Measurements from ENCODE around the gene FASTK.
A peak's percentile ranks its signal among the peaks of the same experiment; 100 is the strongest.

FASTK gene, protein sequence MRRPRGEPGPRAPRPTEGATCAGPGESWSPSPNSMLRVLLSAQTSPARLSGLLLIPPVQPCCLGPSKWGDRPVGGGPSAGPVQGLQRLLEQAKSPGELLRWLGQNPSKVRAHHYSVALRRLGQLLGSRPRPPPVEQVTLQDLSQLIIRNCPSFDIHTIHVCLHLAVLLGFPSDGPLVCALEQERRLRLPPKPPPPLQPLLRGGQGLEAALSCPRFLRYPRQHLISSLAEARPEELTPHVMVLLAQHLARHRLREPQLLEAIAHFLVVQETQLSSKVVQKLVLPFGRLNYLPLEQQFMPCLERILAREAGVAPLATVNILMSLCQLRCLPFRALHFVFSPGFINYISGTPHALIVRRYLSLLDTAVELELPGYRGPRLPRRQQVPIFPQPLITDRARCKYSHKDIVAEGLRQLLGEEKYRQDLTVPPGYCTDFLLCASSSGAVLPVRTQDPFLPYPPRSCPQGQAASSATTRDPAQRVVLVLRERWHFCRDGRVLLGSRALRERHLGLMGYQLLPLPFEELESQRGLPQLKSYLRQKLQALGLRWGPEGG

DNA sequence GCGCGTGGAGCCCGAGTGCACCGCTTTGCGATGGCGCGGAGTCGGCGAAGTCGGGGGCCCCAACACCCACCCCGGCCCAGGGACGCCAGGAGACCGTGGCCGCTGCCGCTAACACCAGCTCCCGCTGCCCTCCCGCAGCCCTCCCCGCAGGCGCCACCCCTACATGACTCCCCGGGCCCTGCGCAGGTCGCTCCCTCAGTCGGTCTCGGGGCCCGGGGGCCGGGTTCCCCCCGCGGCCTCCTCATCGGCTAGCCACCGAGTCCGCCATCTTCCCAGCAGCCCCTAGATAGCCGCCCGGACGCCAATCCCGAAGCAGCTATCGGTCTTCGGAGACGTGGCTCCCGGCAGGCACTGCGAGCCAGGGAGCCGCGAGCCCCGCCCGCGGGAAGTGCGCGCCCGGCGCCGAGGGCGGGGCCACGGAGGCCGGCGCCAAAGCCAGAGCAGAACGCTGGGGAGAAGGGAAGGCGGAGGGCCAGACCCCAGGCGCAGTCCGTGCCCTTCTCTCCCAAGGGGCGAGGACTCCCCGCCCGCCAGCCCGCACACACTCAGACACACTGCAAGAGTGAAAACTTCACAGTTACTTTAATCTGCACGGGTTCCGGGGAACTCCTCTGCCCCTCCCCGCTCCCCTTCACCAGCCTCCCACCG is at the start of gene FASTK:
FASTK (minus strand) TSS at position 288 of the 648 bp plus-strand sequence; CDS start at position 245, 43 bp downstream.
- Mint-ChIP-seq H3K36me3 (ENCODE audit: low read depth) (peaks cover 50% of the 10 kb centered on the region), H3K4me3 (peak within 1 kb of the TSS; percentile 95), H3K4me1 (ENCODE audit: low read depth) (peaks cover 47% of the 10 kb centered on the region), H3K9me3 (no peaks in the 10 kb centered on the region), H3K27me3 (peaks cover 7% of the 10 kb centered on the region), H3K27ac (peak within 1 kb of the TSS; percentile 95)
- DNase-seq, result peak; percentile 90

DNA sequence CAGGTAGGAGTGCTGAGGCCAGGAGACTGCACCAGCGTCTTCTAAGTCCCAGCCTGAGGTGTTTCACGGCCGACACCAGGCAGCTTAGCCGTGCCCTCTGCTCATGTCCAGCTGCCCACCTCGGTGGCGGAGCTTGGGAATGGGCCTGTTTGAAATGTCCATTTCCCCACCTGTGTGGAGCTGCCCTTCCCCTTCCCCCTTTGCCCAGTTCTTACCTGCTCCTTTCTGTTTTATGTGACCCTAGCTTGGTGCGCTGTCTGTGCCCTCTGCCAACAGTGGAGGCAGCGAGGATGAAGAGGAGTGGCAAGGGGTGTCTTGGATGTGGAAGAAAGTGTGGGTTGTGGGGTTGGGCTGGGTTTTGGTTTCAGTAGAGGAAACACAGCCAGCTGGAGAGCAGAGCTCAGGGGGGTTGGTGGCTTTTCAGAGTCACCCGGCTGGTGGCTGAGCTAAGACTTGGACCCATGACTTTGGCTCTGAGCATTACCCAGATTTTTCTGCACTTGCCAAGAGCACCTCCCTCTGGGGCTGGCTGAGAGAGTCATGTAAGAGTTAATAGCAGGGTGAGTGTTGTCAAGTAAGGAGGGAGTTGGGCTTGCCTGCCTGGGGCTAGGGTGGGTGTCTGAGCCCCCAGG is 49.5 kb upstream of the FASTK start:
- no peaks in the 10 kb centered on the region for H3K9me3 Mint-ChIP-seq
- no peak overlapping the region for H3K27ac Mint-ChIP-seq
- no peaks in the 10 kb centered on the region for H3K4me1 Mint-ChIP-seq (ENCODE audit: low read depth)
- no peak overlapping the region for H3K4me3 Mint-ChIP-seq
- H3K36me3 Mint-ChIP-seq (ENCODE audit: low read depth), result peaks cover 59% of the 10 kb centered on the region
- no peak for DNase-seq
- H3K27me3 Mint-ChIP-seq, result no peaks in the 10 kb centered on the region

DNA sequence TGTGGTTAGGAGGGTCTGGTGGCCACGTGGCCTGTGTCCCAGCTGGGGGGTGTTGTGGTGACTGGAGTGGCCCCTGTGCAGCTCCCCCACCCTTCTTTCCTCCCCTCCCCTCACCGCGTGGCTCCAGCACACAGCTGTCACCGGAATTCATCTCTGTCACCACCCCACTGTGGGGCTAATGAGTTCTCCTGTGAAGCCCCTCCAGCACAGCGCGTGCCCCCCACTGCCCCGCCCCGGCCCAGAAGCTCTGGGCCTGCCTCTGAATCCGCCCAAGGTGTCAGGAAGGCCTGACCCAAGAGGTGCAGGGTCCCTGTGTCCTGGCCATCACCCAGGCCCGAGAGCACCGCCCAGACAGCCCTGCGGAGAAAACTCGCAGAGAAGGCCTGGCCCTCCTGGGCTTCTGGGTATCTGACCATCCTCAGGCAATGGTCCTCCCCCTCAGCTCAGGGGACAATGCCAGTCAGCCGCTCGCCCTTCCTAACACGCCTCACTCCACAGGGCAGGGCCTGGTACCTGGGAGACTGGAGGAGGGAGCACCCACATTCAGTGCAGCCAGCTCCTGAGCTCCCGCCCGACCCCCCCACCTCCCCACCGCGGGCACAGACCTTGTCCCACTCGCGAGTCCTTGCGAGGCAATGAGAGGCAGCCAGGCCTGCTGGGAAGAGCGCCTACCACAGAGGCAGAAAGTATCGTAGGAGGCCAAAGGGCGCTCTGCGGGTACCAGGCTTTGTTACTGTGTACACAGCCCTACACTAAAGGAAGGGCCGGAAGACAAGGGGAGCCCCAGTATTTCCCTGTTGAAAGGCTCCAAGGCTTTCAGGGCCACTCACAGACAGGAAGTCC is 48.7 kb upstream of the FASTK start:
- Mint-ChIP-seq H3K36me3 (ENCODE audit: low read depth) (peaks cover 64% of the 10 kb centered on the region), H3K27me3 (no peaks in the 10 kb centered on the region), H3K4me1 (ENCODE audit: low read depth) (no peaks in the 10 kb centered on the region), H3K9me3 (no peaks in the 10 kb centered on the region), H3K27ac (no peak overlapping the region), H3K4me3 (no peak overlapping the region)
- DNase-seq, result no peak

DNA sequence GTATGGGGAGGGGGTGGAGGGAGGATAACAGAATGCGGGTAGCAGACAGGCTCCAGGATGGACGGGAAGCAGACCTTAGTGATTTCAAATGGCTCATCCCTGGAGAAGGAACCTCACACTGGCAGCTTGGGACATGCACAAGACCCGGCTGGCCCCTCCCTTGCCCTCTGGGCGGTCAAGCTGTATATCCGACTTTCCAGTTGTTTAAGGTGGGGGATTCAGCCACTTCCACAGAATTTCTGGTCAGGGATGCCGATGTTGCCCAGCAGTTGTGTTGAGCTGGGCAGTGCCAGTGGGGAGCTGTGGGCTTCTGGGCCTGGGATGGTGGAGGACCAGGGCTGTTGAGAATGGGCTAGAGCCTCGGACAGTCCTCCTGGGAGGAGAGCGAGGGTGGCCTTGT is 48.1 kb upstream of the FASTK start:
- no peak overlapping the region for H3K27ac Mint-ChIP-seq
- H3K27me3 Mint-ChIP-seq, result no peaks in the 10 kb centered on the region
- peaks cover 66% of the 10 kb centered on the region for H3K36me3 Mint-ChIP-seq (ENCODE audit: low read depth)
- no peaks in the 10 kb centered on the region for H3K9me3 Mint-ChIP-seq
- DNase-seq, result no peak
- peaks cover 3% of the 10 kb centered on the region for H3K4me1 Mint-ChIP-seq (ENCODE audit: low read depth)
- no peak overlapping the region for H3K4me3 Mint-ChIP-seq

DNA sequence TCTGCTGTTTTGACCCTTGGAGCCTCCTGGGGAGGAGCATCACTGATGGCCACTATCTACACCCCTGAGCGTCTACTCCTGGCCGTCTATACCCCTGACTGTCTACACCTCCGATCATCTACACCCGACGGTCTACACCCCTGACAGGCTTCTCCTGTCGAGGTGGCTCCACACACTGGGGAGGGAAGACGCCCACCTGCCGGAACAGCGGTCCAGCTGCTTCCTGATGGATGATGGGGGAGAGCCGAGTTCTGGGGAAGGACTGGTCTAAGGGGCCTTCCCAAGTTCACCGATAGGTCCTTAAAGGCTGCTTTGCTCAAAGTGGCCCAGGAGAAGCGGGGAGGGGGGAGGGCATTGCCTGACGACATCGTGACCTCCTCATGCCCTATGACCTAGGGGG is 47.5 kb upstream of the FASTK start:
- Mint-ChIP-seq H3K27ac (no peak overlapping the region), H3K27me3 (no peaks in the 10 kb centered on the region), H3K36me3 (ENCODE audit: low read depth) (peaks cover 71% of the 10 kb centered on the region), H3K9me3 (no peaks in the 10 kb centered on the region), H3K4me1 (ENCODE audit: low read depth) (peaks cover 5% of the 10 kb centered on the region), H3K4me3 (no peak overlapping the region)
- DNase-seq, result no peak

DNA sequence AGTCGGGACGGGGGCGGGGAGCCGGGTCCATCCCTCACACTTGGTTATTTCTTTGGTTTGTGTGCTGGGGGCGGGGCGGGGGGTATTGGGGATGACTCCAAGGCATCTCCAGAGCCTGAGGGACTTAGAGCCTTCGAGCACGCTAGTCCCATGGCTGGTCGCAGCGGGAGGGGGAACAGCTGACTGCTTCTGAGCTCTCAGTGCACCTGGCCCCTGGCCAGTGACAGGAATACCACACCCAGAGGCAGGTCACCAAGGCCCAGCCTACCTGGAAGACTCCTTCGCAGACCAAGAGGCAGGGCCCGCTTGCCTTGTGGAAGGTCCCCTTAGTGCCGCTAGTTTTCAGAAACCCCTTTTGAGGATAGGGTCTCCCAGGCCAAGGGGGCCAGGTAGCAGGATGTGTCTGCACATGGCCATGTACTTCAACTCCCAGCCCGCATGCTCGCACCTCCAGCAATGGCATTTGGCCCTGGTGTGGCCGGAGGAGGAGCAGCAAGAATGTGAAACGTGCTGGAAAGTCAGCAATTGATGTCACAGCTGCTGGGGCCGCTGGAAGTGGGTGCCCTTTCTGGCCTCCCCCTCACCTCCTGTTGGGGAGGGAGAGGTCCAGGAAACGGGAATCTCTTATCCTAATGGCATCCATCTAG is 46.0 kb upstream of the FASTK start:
- no peaks in the 10 kb centered on the region for H3K27me3 Mint-ChIP-seq
- peaks cover 5% of the 10 kb centered on the region for H3K4me1 Mint-ChIP-seq (ENCODE audit: low read depth)
- DNase-seq, result no peak
- peaks cover 64% of the 10 kb centered on the region for H3K36me3 Mint-ChIP-seq (ENCODE audit: low read depth)
- H3K9me3 Mint-ChIP-seq, result no peaks in the 10 kb centered on the region
- H3K27ac Mint-ChIP-seq, result no peak overlapping the region
- no peak overlapping the region for H3K4me3 Mint-ChIP-seq

DNA sequence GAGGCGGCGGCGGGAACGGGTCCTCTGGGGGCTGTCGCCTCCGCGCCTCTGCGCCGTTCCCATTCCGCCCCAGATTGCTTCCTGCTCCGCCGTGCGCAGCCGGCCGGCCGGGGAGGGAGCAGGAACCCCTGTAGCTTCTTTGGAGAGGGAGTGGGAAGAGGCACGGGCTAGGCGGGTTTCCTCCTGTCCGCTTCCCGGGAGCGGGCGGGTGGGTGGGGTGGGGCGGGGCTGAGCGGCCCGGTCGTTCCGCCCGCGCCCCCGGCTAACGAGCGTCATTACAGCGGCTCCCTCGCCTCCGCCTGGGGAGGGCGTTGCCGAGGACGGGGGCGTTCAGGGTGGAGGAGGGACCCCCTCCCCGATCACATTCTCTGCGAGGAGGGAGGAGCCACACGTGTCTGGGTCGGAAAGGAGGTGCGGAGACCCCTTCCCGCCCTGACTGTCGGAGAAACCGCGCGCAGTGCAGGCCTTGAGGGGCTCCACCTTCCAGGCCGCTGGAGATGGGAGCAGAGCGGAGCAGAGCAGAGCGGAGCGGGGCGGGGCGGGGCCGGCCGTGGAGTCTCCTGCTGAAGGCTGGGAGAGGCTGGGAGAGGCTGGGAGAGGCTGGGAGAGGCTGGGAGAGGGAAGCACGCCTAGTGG is 45.4 kb upstream of the FASTK start:
- Mint-ChIP-seq H3K9me3 (no peaks in the 10 kb centered on the region), H3K4me3 (no peak overlapping the region), H3K27me3 (no peaks in the 10 kb centered on the region), H3K4me1 (ENCODE audit: low read depth) (peaks cover 5% of the 10 kb centered on the region), H3K27ac (no peak overlapping the region), H3K36me3 (ENCODE audit: low read depth) (peaks cover 64% of the 10 kb centered on the region)
- DNase-seq, result no peak

DNA sequence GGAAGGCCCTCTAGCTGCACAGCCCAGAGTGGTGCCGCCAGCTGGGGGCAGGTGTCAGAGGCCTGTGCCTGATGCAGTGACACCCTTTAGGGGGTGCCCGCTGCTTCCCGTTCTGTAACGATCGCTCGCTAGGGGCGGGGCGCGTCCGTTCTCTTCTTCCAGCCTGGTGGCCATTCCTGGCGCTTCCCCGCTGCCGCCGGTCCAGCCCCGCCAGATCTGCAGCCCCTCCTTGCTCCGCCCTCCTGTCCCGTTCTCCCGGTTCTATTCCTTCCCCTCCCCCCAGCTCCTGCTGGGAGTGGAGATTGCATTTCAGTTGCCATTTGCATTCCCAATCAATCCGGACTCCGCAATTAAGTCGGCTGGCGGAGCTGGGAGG is 44.8 kb upstream of the FASTK start:
- DNase-seq, result no peak
- Mint-ChIP-seq H3K4me1 (ENCODE audit: low read depth) (peaks cover 5% of the 10 kb centered on the region), H3K27me3 (no peaks in the 10 kb centered on the region), H3K27ac (no peak overlapping the region), H3K4me3 (no peak overlapping the region), H3K36me3 (ENCODE audit: low read depth) (peaks cover 65% of the 10 kb centered on the region), H3K9me3 (no peaks in the 10 kb centered on the region)

DNA sequence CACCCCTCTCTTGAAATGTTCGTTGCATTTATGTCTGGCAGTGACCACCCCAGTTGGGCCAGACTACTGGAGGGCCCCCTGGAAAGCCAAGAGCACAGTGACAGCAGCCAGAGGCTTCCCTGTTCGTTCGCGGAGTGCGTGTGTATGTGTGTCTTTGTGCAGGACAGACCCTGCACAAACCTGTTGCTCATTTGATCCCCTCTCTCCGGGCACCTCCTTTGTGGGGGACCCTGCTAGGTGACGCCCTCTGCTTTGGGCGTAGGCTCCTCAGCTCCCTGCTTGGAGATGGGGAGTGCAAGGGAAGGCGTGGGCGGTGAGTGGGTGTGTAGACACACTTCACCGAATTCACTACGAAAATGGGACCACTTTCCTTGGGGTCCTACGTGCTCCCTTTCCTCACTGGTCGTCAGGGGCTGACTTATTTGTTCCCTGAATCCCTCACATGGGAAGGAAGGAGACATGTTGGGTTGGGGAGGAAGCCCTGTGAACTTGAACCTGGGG is 44.3 kb upstream of the FASTK start:
- Mint-ChIP-seq H3K36me3 (ENCODE audit: low read depth) (peaks cover 66% of the 10 kb centered on the region), H3K4me3 (no peak overlapping the region), H3K27me3 (no peaks in the 10 kb centered on the region), H3K27ac (no peak overlapping the region), H3K9me3 (no peaks in the 10 kb centered on the region), H3K4me1 (ENCODE audit: low read depth) (peaks cover 5% of the 10 kb centered on the region)
- DNase-seq, result no peak

DNA sequence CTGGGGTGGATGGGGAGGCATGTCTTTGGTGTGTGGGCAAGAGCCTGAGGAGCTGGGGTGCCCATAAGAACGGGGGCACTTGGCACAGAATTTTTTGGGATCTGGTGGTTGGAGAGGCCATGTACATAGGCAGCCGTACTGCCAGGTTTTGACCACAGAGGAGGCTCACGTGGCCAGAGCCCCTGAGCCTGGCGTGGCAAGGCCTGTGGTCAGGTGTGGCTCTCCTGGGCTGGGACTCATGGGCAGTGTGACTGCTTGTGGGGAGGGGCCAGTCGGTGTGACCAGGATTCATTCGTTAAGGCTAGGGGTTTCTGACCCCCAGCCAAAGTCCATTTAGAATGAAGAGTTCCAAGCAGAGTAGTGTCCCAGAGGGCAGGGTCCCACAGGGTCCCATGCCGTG is 43.9 kb upstream of the FASTK start:
- no peak overlapping the region for H3K27ac Mint-ChIP-seq
- H3K36me3 Mint-ChIP-seq (ENCODE audit: low read depth), result peaks cover 70% of the 10 kb centered on the region
- no peak for DNase-seq
- H3K9me3 Mint-ChIP-seq, result no peaks in the 10 kb centered on the region
- H3K27me3 Mint-ChIP-seq, result no peaks in the 10 kb centered on the region
- H3K4me3 Mint-ChIP-seq, result no peak overlapping the region
- peaks cover 5% of the 10 kb centered on the region for H3K4me1 Mint-ChIP-seq (ENCODE audit: low read depth)

DNA sequence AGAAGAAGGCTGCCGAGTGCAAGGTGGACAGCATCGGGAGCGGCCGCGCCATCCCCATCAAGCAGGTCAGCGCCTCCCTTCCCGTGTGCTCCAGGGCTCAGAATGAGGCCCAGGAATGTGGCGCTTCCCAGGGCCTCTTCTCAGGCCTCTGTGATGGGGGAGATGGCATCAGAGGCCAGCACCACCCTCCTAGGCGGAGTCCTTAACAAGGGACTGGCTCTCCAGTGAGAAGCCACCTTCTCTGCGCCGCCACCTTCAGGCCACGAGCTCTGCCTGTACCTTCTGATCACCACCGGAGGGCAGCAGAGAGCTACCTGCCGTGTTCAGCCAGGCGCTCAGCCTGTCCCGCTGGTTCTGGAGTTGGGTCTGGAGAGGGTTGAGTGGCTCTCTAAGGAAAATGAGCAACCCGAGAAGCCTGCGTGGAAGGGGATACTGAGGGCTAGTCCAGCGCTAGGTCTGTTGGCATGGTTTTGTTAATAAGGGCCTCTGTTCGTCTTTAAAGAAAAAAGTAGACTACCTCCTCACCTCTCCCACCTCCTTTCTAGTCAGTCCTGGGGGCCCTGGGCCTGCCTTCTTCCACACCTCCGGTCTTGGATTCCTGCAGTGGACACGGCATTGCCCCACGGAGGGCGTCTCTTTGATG is 43.3 kb upstream of the FASTK start:
- Mint-ChIP-seq H3K27ac (no peak overlapping the region), H3K4me3 (no peak overlapping the region), H3K4me1 (ENCODE audit: low read depth) (peaks cover 5% of the 10 kb centered on the region), H3K27me3 (no peaks in the 10 kb centered on the region), H3K9me3 (no peaks in the 10 kb centered on the region), H3K36me3 (ENCODE audit: low read depth) (peaks cover 71% of the 10 kb centered on the region)
- DNase-seq, result peak; percentile 86

DNA sequence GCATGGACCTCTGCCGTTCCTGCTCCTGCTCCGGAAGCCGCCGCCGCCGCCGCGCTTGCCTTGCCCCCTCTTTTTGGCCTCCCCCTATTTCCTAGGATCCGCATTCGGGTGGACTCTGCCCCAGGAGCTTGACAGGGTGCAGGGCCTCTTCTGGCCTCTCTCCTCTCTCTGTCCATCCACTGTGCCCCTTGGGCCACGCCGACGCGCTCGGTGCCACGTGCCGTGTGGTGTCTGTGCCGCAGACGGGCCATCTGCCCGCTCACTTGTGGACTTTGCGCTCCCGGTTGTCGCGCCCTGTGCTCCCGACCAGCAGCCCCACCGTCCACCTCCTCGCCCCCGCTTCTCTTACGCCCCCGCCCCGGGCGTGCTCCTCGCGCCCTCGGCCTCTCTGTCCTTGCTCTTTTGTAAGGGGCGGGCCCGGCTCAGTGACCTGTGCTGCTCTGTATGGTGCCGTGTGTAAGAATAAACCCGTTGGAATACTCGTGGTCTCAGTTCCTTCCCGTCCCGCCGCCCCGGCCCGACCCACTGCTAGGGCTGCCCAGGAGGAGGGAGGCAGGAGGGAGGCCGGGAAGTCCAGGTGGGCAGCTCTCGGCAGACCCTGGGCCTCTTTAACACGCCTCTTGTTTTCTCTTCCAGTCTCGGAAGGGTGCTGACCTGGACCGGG is 42.7 kb upstream of the FASTK start:
- H3K9me3 Mint-ChIP-seq, result no peaks in the 10 kb centered on the region
- H3K27ac Mint-ChIP-seq, result no peak overlapping the region
- peaks cover 71% of the 10 kb centered on the region for H3K36me3 Mint-ChIP-seq (ENCODE audit: low read depth)
- DNase-seq, result no peak
- no peaks in the 10 kb centered on the region for H3K27me3 Mint-ChIP-seq
- H3K4me1 Mint-ChIP-seq (ENCODE audit: low read depth), result peaks cover 5% of the 10 kb centered on the region
- no peak overlapping the region for H3K4me3 Mint-ChIP-seq

DNA sequence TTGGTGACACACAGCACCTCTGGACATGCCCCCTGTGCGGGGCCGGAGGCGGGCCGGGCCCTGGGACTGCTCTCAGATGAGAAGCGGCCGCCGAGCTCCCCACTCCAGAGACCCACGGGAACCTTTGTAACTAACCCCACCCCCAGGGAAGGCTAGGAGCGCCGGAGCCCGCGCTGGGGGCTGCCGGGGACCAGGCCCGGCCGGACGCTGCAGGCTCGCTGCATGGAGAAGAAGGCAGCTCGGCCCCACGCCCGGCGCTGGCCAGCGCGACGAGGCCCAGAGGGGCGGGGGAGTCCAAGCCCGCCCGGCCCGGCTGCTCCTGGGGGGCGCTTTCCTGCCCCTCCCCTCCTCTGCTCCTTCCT is 42.2 kb upstream of the FASTK start:
- Mint-ChIP-seq H3K36me3 (ENCODE audit: low read depth) (peaks cover 71% of the 10 kb centered on the region), H3K4me3 (no peak overlapping the region), H3K27me3 (no peaks in the 10 kb centered on the region), H3K27ac (no peak overlapping the region), H3K4me1 (ENCODE audit: low read depth) (peaks cover 7% of the 10 kb centered on the region), H3K9me3 (no peaks in the 10 kb centered on the region)
- no peak for DNase-seq
